ENCODE measurements around the gene ARHGEF2. TPM values are rescaled to one million over a fixed set of nuclear protein-coding genes. Genes with fewer than 3 reads are reported as not detected.
"Not testable (repeated sequence)": the region's sequence is repeated elsewhere in the genome, so short reads cannot be mapped to it uniquely, and the experiment has no call there.

The ARHGEF2 gene
- total RNA-seq, 1 donor from 2014 or later, result 23.8 TPM

DNA sequence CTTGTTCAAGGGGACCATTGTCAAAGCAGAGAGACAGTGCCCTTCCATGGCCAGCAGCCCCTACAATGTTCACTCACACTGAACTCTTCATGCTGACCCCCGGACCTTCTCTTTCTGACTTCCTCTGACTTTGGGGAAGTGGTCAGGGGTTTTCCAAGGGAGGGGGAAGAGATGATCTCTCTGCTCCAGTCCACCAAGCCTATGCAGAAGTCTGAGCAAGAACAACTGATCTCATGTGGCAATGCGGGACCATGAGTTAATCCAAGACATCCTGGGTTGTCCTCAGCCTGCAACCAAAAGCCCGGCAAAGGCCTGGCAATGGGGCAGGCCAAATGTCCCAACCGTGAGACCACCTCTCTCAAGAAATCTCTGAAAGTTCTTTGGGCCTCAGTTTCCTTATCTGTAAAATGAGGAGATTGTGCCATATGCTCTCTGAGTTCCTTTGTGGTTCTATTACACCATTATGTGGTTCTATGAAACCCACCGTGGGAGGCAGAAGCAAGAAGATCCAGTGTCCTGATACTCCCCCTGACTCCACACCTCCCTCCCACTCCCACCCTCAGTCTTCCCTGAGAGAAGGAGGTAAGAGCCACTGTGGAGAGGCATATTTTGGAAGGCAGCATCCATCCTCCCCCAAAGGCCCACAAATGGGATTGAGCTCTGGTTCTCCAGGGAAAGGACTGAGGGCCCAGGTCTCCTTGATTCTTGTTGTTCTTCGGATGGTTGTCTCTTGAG lies 11.8 kb upstream of the ARHGEF2 start:
- no peak for ATAC-seq

DNA sequence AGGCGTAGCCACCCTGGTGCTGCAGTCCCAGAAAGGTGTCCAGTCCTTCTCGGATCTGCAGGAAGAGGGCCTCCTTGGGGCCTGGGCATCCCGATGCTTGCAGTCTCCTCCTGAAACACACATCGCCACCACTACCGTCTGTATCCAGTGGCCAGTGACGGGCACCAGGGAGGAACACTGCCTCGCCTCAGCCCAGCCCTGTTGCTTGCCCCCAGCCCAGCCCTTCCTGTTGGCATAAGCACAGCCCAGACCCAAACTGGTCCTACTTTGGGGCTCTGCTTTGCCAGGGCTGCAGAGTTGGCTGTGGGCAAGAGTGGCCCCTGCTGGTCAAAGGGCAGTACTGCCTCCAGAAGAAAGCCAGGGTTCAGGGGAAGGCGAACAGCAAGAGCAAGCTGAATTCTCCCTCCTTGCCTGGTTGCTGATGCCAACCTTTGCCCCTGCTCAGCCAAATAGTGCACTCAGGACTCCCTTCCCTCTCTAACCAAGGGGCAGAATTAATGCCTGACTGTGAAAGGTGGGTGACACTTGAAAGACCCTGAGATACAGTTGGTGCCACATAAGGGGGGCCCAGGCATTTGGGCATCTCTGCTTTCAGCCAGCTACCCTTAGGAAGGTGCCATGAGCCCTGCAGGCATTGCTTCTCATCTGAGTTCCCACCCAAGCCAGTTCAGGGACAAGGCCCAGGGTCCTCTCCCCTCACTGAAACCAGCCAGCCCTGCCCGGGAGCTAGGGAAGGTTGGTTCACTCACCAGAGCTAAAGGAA lies 11.1 kb upstream of the ARHGEF2 start:
- peak; percentile 94 for ATAC-seq

DNA sequence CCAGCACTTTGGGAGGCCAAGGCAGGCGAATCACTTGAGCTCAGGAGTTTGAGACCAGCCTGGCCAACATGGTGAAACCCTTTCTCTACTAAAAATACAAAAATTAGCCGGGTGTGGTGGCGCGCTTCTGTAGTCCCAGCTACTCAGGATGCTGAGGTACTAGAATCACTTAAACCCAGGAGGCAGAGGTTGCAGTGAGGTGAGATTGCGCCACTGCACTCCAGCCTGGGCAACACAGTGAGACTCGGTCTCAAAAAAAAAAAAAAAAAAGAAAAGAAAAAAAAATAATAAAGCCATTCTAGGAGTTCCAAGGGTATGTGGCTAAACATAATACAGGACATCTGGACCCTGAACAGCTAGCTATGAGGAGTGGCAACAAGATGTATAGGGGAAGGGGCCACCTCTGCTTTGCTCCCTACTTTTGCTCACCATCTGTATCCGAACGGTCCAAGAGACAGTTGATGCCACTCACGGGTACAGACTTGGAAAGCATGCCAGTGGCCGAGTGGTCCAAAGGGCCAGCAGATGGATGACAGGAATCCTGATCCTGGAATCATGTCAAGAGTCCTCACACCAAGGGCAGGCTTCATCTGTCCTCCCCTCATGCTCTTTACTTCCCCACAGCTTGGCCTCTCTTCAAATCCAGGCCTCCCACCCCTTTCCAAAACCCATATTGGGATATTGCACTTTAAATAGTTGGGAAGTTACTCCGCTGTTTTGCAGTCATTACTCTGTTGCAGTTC lies 6.7 kb upstream of the ARHGEF2 start:
- ATAC-seq, result not testable (repeated sequence)

DNA sequence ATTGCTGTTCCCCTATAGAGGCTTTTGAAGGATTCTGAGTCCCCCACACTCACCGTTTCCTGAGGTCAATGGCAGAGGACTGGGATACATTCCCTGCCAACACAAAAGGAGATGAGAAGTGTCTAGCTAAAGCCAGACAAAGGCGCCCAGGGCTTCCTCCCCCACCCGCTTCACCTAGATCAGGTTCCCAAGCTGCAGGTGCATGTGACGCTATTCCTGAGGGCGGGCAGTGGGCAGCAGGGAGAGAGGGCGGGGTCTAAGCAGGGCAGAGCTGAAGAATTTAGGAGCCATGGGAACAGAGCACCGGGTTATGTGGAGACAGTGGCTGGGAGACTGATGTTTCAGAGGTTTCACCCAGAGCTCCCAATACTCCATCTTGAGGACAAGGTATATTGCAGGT lies 6.0 kb upstream of the ARHGEF2 start:
- ATAC-seq, result no peak

DNA sequence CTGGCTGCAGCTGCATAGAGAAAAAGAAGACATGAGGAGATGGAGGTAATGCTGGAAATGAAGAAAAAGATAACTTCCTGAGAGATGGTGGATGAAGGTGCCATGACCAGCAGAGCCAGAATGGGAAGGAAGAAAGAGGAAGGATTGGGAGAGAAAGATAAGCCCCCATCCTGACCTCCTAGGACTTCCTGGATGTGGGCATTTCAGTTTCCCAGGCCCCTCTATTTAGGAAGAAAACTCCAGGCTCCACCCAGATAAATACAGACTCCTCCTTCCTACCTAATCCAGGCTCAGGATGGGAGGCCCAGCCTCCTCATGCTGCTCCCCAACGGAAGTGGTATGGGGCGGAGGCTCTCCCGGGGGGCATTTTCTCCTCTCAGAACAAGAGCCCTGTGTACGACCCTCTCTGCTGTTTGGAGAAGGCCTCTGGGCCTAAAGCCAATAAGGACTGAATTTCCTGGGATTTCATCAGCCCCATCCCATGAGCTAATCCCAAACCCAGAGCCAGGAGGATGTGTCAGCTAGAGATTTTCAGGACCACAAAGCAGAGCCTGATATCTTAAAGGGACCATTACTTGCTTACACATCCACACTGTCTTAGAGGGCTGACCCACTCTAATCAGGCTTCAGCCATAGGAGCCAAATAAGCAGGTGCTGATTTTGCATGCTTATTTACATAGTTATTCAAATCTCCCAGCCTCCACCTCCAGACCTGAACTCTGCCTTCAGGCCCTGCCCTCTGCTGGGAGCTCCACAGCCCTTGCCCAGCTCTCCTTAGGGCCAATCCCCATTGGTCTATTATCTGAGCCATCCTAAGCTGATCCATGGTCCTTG lies 5.1 kb upstream of the ARHGEF2 start:
- ATAC-seq, result peak; percentile 35

DNA sequence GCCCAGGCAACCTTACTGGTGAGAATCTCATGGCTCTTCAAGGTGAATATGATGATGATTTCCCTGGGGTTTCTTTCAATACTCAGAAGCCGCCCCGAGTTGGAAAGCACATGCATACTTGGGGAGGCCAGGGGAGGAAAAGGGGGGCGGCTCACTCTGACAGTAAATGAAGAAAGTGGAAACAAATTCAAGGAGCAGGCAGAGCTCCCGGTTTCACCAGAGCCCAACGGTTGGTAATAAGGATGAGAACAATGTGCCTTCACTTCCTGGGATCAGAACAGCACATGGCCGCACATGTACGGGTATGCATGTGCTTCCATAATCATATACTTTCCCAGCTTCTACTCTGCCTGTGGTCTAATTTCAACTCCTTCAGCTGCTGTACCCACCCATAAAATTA lies 3.8 kb upstream of the ARHGEF2 start:
- no peak for ATAC-seq

DNA sequence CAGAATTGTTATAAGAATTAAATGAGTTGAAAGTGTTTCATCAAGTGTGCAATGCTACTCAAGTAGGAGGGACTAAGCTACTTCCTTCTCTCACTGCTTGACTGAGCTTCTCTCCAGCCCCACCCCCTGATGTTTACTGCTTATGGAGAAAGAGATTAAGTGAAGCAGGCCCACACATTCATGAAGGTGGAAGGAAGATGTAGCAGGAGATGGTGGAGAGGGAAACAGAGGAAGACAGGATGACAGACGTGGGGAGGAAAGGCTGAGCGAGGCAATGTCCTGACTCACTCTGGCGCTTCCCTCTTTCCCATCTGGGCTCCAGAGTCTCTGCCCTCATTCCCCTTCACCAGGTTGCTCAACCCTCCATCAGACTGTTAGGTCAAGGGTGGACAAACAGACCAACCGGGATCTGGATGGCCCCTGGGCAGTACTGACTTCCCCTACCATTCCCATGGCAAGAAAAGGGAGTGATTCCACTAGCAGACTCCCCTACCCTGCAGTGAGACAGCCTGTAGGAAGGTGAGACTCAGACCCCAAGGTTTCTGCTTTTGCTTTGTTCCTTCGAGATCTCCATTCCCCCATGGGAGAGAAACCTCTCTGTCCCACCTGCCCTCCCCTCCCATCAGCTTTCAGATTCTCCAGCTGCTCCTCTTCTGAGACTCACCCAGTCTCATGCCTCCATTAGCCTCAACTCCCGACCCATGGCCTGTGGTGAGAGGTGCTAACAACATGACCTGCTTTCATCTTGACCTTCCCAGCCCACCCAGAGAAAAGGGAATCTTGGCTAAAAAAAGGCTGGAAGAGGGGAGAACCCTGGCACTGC lies 3.1 kb upstream of the ARHGEF2 start:
- peak; percentile 33 for ATAC-seq

DNA sequence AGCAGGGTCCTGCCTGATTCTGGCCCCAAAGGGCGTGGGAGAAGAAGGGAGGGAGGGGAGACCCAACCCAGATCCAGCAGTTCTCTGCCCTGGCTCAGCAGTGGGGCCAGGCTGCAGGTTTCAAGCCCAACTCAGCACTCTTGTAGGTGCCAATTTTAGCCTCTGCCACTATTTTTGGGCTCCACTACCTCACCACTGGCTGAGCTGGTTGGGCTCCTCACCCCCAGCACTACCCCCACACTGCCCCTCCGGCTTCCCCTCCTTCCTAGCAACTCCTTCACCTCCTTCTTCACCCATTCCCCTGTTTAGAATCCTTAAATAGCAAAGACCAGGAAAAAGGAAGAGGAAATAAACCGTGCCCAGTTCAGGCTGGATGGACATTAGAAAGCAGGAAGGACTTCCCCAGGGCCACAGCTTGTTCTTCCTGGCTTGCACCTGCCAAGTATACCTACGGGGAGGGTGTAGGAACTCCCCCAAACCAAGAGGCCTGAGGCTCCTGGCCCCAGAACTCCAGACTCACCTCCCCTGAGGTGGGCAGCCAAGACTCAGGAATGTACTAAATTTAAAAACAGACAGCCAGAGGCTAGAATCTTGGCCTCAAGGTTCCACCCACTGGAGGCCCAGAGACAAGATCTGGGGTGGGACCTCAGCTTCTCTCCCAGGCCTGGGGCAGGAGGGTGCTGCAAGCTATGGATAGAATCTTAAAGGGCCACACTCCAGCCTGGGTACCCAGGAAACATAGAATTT lies 1.4 kb upstream of the ARHGEF2 start:
- ATAC-seq, result no peak

DNA sequence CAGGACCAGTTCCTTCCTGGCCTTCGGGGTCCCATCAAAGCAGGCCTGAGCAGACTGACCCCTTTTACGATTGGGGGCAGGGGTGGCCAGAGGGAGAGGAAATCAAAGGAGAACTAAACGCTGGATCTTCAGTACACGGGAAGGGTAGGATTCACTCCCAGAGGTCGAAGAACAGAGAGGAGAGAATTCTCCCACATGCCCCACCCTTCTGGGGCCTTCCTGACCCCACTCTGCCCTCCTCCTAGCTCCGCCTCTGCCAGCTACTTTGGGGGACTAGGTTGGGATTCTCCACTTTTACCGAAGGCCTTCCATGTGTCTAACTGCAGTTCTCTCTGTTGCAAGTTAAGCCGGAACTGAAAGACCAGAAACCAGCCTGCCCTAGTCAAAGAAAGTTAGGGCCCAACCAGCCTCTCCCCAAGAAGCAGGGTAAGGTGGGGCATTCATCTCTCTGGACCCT lies 654 bp upstream of the ARHGEF2 start:
- no peak for ATAC-seq

DNA sequence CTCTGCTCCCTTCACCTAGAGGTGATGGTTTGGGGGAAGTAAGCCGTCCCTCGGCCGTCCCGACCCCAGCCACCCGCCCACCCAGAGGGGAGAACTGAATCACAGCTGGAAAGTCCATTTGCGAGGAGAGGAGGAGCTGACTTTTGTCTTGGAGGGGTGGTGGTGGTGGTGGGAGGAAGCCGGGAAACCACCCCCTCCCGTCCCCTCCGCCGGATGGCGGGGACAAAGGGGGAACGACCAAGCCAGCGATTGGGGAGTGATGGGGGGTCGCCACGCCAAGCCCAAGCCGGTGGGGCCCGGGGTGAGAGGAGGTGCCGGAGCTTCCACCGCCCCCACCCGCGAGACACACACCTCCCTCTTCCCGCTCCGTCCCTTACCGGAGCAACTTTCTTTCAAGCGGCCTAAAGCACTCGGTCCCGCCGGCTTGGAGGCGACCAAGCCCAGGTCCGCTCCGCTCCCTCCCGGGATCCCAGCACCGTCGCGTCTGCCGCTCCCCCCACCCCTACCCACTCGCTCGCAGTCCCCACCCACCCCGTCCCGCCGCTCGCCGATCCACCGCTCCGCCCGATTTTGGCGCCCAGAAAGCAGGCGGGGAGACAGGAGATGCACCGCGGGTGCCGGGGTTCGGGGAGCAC lies 540 bp downstream of the ARHGEF2 start:
- peak; percentile 47 for ATAC-seq

DNA sequence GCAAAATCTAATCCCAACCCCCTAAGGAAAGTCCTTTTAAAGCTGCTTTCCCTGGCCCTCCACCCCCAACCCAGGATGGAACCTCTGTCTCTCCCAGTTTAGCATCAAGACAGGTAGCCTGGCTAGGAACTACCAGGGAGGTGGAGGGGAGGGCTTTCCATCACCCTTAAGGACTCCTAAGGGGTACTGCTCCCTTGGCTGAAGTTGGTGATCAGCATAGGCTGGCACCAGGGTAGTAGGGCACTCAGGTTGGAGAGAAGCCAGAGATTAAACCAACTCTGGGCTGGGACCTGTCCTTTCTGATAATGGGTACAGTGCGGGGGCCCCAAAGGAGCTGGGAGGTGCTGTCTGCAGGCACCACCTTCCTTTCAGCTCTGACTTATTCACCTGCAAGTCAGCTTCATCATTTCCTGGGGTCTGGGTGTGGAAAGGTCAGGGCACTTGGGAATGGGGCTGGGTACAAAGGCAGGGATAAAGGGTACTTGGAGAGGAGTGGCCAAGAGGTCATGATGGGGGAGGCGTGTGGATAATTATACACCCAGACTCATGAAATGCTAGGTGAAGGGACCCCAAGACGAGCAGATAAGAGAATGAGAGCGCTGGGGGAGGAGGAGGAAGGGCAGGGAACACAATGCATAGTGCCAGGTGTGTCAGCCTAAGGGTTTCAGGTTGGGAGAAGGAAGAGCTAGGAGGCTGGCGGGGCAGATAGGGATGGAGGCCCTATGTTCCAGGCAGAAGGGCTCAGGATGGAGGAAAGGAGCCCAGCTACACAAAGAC lies 1.2 kb downstream of the ARHGEF2 start:
- ATAC-seq, result peak; percentile 2

DNA sequence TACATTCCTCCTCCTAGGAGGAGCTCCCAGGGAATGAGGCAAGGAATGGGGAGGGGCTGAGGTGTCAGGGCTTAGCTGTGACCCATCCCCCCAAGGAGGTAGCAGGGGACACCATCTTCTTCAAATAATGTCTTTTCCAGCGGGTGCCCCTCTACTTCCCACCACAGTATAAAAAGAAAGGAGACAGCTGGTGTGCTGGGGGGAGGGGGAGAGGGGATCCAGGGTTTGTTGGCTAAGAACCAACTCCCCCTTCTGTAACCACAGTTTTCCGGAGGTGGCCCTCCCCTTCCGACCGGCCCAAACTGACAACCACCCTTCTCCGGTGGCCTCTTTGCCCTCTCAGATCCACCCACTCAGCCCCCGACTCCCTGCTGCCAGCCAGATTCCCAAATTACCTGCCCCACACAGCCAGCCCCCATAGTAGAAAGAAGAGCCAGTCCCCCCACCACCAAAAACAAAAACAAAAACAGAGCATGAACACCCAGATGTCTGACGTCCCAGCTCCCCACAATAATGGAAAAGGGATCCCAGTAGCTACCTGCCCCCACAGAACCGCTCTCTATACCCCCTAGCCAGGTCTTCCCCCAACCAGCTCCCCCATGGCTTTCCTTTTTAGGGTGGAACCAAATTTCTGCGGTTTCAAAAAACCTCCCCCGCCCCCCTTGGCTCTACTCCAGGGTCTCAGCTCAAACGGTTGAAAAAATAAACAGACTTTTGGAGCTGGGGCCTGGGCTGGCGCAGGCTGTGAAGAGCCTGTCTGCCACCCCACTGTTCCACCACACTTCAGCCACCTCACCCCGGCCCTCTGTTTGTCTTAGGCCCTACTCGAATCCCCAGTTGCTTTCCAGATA lies 2.1 kb downstream of the ARHGEF2 start:
- no peak for ATAC-seq

DNA sequence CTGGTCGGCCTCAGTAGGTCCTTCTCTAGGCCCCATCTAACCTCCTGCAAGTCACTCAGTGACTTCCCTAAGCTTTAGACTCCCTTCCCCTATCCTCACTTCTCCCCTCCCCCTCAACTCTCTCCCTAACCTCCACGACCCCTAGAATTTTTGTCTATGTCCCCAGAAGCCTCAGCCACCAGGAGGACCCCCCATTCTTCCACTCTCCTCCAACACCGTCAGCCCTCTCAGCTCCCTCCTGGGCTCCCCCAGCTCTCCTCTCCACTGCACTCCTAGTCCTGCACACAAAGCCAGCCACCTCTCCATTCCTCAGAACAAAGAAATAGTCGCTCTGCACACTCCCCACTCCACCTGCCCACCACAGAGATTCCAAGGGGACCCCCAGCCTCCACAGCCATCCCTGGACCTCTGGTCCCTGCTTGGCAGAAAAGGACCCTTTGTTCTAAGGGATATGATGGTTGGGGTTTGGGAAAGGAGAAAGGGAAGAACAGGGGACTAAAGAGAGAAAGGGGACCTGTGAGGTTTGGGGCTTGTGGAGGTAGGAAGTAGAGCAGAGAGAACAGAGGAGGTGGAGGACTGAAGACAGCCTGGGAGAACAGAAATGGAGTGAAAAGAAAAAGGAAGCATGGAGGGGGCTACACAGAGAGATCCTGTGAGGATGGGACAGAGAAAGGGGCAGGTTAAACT lies 2.8 kb downstream of the ARHGEF2 start:
- ATAC-seq, result no peak

DNA sequence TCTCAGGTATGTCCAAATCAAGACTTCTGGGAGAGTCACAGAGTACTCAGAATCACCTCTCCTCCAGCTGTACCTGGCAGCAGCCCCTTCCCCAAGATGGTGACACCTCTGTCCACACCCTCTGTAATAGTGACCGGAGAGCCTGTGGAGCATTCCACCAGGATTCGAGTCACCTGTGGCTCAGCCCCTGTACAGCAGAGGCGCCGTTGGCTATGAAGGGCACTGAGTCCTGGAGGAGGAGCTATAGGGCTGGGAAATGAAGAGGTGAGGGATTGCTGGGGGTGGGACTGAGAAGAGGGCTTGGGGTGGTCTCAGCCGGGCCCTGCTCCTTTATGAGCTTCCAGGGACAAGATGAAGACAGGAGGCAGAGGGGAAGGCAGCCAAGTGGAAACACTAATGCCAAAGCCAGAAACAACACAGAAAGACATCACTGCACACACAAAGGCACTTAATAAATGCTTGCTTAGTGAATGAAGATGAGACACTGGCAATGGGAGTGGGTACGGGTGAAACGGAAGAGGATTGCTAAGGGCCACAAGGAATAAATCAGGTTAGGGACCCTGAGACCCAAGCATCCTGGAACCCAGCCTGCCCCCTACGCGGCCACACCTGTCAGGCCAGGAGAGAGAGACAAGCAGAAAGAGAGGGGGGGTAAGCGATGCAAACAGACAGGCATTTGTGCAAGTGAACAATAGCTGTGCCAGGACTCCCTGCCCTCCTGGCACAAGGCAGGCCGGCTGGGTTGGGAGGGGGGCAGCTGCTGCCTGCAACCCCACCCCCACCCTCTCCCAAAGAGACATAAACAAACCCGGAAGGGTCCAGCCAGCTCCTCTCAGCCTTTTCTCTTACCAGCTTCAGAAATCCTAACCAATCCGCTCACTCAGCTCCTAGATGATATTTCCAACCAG lies 3.9 kb downstream of the ARHGEF2 start:
- ATAC-seq, result no peak

DNA sequence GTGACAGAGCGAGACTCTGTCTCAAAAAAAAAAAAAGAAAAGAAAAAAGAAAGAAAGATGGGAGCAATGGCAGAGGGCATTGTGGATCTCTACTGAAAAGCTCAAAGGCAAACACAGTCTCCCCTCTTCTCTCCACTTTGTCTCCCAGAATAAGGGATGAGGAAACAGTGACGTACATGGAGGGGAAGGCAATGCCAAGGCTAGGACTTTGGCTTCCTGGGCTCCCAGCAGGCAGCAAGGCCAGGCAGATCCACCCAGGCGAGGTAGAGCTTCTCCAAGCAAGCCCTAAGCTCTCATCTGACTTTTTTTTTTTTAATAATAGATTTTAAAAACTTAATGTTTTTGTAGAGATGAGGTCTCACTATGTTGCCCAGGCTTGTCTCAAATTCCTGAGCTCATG lies 4.6 kb downstream of the ARHGEF2 start:
- ATAC-seq, result no peak

DNA sequence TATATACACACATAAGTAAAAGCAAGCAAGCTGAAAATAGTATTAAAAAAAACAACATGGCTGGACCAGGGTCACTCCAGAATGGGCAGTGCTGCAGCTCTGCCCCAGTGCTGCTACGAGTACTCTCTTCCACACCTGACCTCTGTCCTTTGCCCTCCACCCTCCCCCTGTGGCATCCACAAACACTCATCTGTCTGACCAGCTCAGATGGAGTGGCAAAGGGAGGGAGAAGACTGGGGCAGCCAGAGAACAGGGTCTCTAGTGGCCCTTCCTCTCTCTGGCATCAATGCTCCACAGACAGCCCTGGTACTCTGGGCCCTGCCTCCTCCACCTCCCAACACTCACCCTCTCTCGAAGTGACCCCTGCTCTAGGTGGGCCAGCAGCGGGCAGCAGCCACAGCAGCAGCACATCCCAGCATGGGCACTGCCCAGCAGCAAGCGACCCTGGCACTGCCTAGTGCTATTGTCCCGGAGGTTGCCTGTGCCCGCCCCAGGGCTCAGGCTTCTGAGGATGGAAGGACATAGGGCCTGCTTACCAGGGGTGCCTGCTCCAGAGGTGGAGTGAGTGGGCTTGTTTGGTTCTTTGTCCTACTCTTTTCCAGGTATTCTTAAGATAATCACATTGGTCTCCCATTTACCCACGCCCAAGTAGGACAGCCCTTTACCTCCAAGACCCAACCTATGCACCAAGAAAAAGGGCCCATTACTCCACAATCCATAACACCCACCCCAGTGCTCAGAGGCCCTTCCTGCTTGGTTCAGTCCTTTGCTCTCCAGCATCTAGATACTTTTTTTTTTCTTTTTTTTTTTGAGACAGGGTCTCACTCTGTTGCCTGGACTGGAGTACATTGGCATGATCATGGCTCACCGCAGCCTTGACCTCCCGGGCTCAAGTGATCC lies 6.2 kb downstream of the ARHGEF2 start:
- no peak for ATAC-seq
